ENCODE data around the gene DLG4. TPM values are rescaled to one million over a fixed set of nuclear protein-coding genes. Genes with fewer than 3 reads are reported as not detected.

Gene DLG4
- total and polyA plus RNA-seq, 2 experiments from 2014 or later = 2.9 to 10.7 TPM

GRCh38 chr17:7258731-7259554, 39.3 kb upstream of the DLG4 start:
- WGBS (ENCODE audit: low lambda C conversion rate, missing lambda C conversion rate) = 70% methylated on average over 7 of the region's 7 CpGs

DNA sequence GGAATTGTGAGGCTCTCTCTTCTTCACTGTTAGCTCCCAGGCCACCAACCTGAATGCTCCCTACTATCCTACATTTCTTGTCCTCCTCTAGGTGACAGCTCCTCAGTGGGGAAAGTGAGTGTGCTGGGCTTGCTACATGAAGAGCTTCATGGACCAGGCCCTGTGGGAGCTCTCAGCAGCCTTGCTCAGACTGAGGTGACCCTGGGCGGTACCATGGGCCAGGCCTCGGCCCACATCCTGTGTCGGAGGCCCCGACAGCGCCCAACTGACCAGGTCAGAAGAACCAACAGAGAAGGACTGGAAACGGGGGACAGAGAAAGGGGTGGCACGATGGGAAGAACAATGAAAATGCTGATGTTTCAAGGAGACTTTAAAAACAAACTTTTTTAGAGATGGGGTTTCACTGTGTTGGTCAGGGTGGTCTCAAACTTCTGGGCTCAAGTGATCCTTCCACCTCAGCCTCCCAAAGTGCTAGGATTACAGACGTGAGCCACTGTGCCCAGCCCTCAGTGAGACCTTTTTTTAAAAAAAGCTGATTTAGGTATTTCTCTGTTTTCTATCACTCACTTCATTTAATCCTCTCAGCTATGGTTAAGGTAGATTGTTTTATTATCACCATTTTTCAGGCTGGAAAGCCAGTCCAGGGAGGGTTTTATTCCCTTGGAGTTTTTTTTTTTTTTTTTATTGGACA, 37.3 kb upstream of the DLG4 start:
- Histone ChIP-seq H3K9me3 (ENCODE audit: low read depth) (no peaks in the 10 kb centered on the region), H3K4me1 (ENCODE audit: insufficient read depth) (peaks cover 29% of the 10 kb centered on the region), H3K36me3 (replicated peaks; ENCODE audit: insufficient read depth, low read depth) (no peaks in the 10 kb centered on the region), H3K9me2 (replicated peaks; ENCODE audit: insufficient read depth) (no peaks in the 10 kb centered on the region), H3K4me3 (no peak overlapping the region), H3K27me3 (peaks cover 3% of the 10 kb centered on the region), H4K20me1 (ENCODE audit: insufficient read depth, poor library complexity, severe bottlenecking) (no peaks in the 10 kb centered on the region), H3K27ac (peak overlapping the region; percentile 94), H3K4me2 (no peak overlapping the region), H2AFZ (no peak overlapping the region), H3K79me2 (peaks cover 74% of the 10 kb centered on the region)
- DNase-seq (ENCODE audit: low spot score) = no peak
- 97% methylated on average over 8 of the region's 8 CpGs for WGBS (ENCODE audit: low lambda C conversion rate, missing lambda C conversion rate)
- TF ChIP-seq EZH2 (IDR thresholded peaks at IDR 0.05; ENCODE audit: borderline replicate concordance) (no peak), EZH2phosphoT487 (IDR thresholded peaks at IDR 0.05; ENCODE audit: low read depth, severe bottlenecking, unreplicated experiment) (no peak), CTCF (IDR thresholded peaks at IDR 0.05; ENCODE audit: poor library complexity) (no peak)

More at GRCh38 chr17:7258731-7259554, 39.3 kb upstream of the DLG4 start:
- peaks cover 5% of the 10 kb centered on the region for H3K27me3 ChIP-seq
- no peaks in the 10 kb centered on the region for H3K9me3 ChIP-seq (ENCODE audit: low read depth)
- no peaks in the 10 kb centered on the region for H3K9me2 ChIP-seq (replicated peaks; ENCODE audit: insufficient read depth)
- H3K4me1 ChIP-seq (ENCODE audit: insufficient read depth) = peaks cover 30% of the 10 kb centered on the region
- H2AFZ ChIP-seq = no peak overlapping the region
- peaks cover 67% of the 10 kb centered on the region for H3K79me2 ChIP-seq
- peak overlapping the region; percentile 78 for H3K4me2 ChIP-seq
- DNase-seq (ENCODE audit: low spot score) = peak; percentile 81
- H3K27ac ChIP-seq = peak overlapping the region; percentile 94
- no peak overlapping the region for H3K4me3 ChIP-seq
- TF ChIP-seq CTCF (IDR thresholded peaks at IDR 0.05; ENCODE audit: poor library complexity) (no peak), EZH2phosphoT487 (IDR thresholded peaks at IDR 0.05; ENCODE audit: low read depth, severe bottlenecking, unreplicated experiment) (no peak), EZH2 (IDR thresholded peaks at IDR 0.05; ENCODE audit: borderline replicate concordance) (no peak)
- no peaks in the 10 kb centered on the region for H3K36me3 ChIP-seq (replicated peaks; ENCODE audit: insufficient read depth, low read depth)
- H4K20me1 ChIP-seq (ENCODE audit: insufficient read depth, poor library complexity, severe bottlenecking) = no peaks in the 10 kb centered on the region

- H3K27ac ChIP-seq = no peak overlapping the region
- H3K36me3 ChIP-seq (replicated peaks; ENCODE audit: insufficient read depth, low read depth) = no peaks in the 10 kb centered on the region
- no peaks in the 10 kb centered on the region for H4K20me1 ChIP-seq (ENCODE audit: insufficient read depth, poor library complexity, severe bottlenecking)
- no peaks in the 10 kb centered on the region for H3K9me3 ChIP-seq (ENCODE audit: low read depth)
- H3K9me2 ChIP-seq (replicated peaks; ENCODE audit: insufficient read depth) = no peaks in the 10 kb centered on the region
- H3K27me3 ChIP-seq = no peaks in the 10 kb centered on the region
- TF ChIP-seq EZH2 (IDR thresholded peaks at IDR 0.05; ENCODE audit: borderline replicate concordance) = no peak
- TF ChIP-seq CTCF (IDR thresholded peaks at IDR 0.05; ENCODE audit: poor library complexity) = no peak
- TF ChIP-seq EZH2phosphoT487 (IDR thresholded peaks at IDR 0.05; ENCODE audit: low read depth, severe bottlenecking, unreplicated experiment) = no peak
- DNase-seq (ENCODE audit: low spot score) = peak; percentile 5
- H3K4me1 ChIP-seq (ENCODE audit: insufficient read depth) = peaks cover 24% of the 10 kb centered on the region
- no peak overlapping the region for H2AFZ ChIP-seq
- peaks cover 71% of the 10 kb centered on the region for H3K79me2 ChIP-seq
- no peak overlapping the region for H3K4me3 ChIP-seq
- WGBS (ENCODE audit: low lambda C conversion rate, missing lambda C conversion rate) = 94% methylated on average over 4 of the region's 4 CpGs
- no peak overlapping the region for H3K4me2 ChIP-seq
Measured at GRCh38 chr17:7254511-7254910, 34.9 kb upstream of the DLG4 start.

Measured in hepatocyte (in vitro differentiated cells).